Activated B cell treated with CpG ODN at 0.5 μM for 24 hours (primary cell): ENCODE results near the gene WDR86. TPM values are rescaled to one million over a fixed set of nuclear protein-coding genes. Genes with fewer than 3 reads are reported as not detected.

Experiments used
- ATAC-seq: fragments of 200-7000 bp; cut with Tn5 transposase; one replicate; pipeline ENCODE4 v1.10.0; 2021; ENCODE audit warnings: low read depth, mild to moderate bottlenecking, moderate library complexity
- CTCF ChIA-PET: fragments of 350-600 bp; sonication (Branson Sonifier 250); formaldehyde crosslinking; loops from one replicate; lab custom pipeline; 2021; ENCODE audit warnings: antibody characterized with exemption; lab: Charles Lee
- POLR2A ChIA-PET: fragments of 350-600 bp; sonication (Branson Sonifier 250); formaldehyde crosslinking; loops from one replicate; lab custom pipeline; 2021; ENCODE audit warnings: antibody characterized with exemption; lab: Charles Lee
- DNase-seq: peaks from one replicate; pipeline ENCODE4 v3.0.0; 2022
- H3K27ac Mint-ChIP-seq: one replicate; pipeline ENCODE4 v1.8.0; 2020; ENCODE audit warnings: mixed read lengths
- H3K27me3 Mint-ChIP-seq: one replicate; pipeline ENCODE4 v1.8.0; 2021; ENCODE audit warnings: mixed read lengths
- H3K36me3 Mint-ChIP-seq: one replicate; pipeline ENCODE4 v1.8.0; 2021; ENCODE audit warnings: low read depth, mixed read lengths
- H3K4me1 Mint-ChIP-seq: one replicate; pipeline ENCODE4 v1.8.0; 2021; ENCODE audit warnings: mixed read lengths
- H3K4me3 Mint-ChIP-seq: one replicate; pipeline ENCODE4 v1.8.0; 2020; ENCODE audit warnings: mild to moderate bottlenecking, mixed read lengths
- H3K9me3 Mint-ChIP-seq: one replicate; pipeline ENCODE4 v1.8.0; 2020; ENCODE audit warnings: mixed read lengths
- intact Hi-C: fragments of 100-400 bp; cut with micrococcal nuclease; formaldehyde crosslinking; loops from one replicate; pipeline ENCODE4 v1.15.1; 2024
- total RNA-seq: library from RNA; stranded (reverse); gene quantifications from 2 replicates; pipeline ENCODE4 v1.2.3, GENCODE V29; 2022
- TF ChIP-seq, protein P1 (sequence below): fragments of 200-600 bp; IDR thresholded peaks from one replicate; pipeline ENCODE4 v1.8.0; 2022; ENCODE audit warnings: antibody characterized with exemption, mild to moderate bottlenecking

The WDR86 gene
- total RNA-seq, 1 donor from 2014 or later = 0.33 TPM

DNA sequence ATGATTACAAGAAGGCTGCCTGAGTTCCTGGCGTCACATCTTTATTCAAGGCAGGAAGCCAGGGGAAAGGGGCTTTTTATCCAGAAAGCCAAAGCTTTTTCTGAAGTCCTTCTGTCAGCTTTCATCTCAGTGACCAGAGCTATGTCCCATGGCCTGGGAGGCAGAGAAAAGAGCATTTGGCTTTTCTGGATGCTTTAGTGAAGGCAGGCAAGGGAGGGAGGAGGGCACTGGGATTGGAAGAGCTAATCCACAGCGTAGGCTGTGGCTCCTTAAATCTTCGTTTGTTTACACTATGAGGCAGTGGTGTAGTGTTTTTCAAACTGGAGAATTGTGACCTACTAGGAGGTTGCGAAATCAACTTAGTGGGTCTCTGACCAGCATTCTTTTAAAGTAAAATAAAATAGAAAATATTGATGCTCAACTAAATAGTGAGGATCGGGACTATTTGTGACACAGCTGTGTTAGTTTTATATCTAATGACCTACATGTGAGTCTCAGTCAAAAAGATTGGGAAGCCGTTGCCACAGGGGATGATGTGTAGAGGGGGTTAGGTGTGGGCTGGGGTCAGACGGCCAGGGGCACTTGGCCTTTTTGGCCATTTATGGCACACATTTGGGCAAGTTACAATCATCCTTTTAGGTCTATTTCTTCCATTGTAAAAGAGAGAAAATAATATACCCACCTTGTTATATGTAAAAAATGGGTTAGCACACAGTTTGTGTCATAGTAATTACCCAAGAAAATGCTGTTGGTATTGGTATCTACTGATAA, 16.0 kb upstream of the WDR86 start:
- DNase-seq = no peak
- Mint-ChIP-seq H3K9me3 (peaks cover 10% of the 10 kb centered on the region), H3K4me3 (no peak overlapping the region), H3K27me3 (peaks cover 22% of the 10 kb centered on the region), H3K36me3 (no peaks in the 10 kb centered on the region), H3K4me1 (peaks cover 7% of the 10 kb centered on the region), H3K27ac (no peak overlapping the region)
- intact Hi-C loops = no loop called here
- CTCF ChIA-PET = no interaction called here
- POLR2A ChIA-PET = interaction anchor here (0.8 kb wide), 1 partner anchor 172 kb away, joined by 4 read pairs; no protein-coding TSS in a partner anchor
- no peak for ATAC-seq
- TF ChIP-seq, protein P1, sequence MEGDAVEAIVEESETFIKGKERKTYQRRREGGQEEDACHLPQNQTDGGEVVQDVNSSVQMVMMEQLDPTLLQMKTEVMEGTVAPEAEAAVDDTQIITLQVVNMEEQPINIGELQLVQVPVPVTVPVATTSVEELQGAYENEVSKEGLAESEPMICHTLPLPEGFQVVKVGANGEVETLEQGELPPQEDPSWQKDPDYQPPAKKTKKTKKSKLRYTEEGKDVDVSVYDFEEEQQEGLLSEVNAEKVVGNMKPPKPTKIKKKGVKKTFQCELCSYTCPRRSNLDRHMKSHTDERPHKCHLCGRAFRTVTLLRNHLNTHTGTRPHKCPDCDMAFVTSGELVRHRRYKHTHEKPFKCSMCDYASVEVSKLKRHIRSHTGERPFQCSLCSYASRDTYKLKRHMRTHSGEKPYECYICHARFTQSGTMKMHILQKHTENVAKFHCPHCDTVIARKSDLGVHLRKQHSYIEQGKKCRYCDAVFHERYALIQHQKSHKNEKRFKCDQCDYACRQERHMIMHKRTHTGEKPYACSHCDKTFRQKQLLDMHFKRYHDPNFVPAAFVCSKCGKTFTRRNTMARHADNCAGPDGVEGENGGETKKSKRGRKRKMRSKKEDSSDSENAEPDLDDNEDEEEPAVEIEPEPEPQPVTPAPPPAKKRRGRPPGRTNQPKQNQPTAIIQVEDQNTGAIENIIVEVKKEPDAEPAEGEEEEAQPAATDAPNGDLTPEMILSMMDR = no peak

DNA sequence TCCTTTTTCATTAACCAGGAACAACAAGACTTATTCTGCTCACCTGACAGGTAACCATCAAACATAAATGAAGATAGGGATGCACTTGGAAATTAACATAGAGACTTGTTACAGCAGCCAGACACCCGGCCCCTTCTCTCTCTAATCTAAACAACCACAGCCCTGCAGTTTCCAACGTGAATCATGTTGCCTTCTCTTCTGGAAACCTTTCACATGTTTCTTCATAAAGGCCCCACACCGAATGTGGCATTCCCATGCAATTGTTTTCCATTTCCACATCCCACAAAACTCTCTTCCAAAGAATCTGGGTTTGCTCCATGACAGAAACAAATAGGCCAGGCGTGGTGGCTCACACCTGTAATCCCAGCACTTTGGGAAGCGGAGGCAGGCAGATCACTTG, 15.0 kb upstream of the WDR86 start:
- ChIA-PET POLR2A (no interaction called here), CTCF (no interaction called here)
- peaks cover 4% of the 10 kb centered on the region for H3K4me1 Mint-ChIP-seq
- H3K27me3 Mint-ChIP-seq = peaks cover 28% of the 10 kb centered on the region
- H3K36me3 Mint-ChIP-seq = peaks cover 4% of the 10 kb centered on the region
- DNase-seq (no peak), ATAC-seq (no peak)
- intact Hi-C loops = no loop called here
- TF ChIP-seq, protein P1 = no peak
- H3K4me3 Mint-ChIP-seq = no peak overlapping the region
- H3K9me3 Mint-ChIP-seq = peaks cover 20% of the 10 kb centered on the region
- no peak overlapping the region for H3K27ac Mint-ChIP-seq

DNA sequence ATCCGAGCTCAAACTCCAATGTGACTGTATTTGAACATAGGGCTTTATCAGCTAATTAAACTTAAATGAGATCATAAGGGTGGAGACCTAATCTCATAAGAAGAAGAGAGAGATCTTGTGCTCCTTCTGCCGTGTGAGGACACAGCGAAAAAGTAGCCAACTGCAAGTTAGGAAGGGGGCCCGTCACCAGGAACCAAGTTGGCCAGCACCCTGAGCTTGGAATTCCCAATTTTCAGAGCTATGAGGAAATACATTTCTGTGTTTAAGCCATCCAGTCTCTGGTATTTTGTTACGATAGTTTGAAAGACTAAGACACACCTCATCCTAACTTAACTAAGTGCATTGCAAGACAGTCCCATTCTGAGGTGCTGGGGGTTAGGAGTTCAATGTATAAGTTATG, 14.1 kb upstream of the WDR86 start:
- H3K27ac Mint-ChIP-seq = no peak overlapping the region
- intact Hi-C loops = no loop called here
- H3K27me3 Mint-ChIP-seq = peaks cover 28% of the 10 kb centered on the region
- POLR2A ChIA-PET = no interaction called here
- CTCF ChIA-PET = no interaction called here
- no peak for DNase-seq
- TF ChIP-seq, protein P1 = no peak
- peaks cover 4% of the 10 kb centered on the region for H3K36me3 Mint-ChIP-seq
- no peaks in the 10 kb centered on the region for H3K4me1 Mint-ChIP-seq
- no peak overlapping the region for H3K4me3 Mint-ChIP-seq
- H3K9me3 Mint-ChIP-seq = peaks cover 20% of the 10 kb centered on the region
- no peak for ATAC-seq

DNA sequence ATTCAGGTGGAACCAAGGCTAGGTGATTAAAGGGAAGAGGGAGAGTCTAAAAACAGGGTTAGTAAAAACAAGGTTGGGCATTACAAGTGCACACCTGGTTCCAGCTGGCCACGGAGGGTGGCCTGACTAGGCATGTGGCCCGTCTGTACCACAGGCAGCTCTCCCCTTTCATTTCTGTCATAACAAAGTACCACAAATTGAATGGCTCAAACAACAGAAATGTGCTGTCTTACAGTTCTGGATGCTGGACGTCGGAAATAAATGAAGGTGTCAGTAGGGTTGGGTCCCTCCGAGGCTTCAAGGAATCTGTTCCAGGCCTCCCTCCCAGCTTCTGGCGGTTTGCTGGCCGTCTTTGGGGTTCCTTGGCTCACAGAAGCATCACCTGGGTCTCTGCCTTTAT, 13.4 kb upstream of the WDR86 start:
- peaks cover 4% of the 10 kb centered on the region for H3K36me3 Mint-ChIP-seq
- no peak overlapping the region for H3K27ac Mint-ChIP-seq
- ATAC-seq (no peak), DNase-seq (no peak)
- POLR2A ChIA-PET = no interaction called here
- intact Hi-C loops = no loop called here
- no peaks in the 10 kb centered on the region for H3K4me1 Mint-ChIP-seq
- TF ChIP-seq, protein P1 = no peak
- CTCF ChIA-PET = no interaction called here
- H3K27me3 Mint-ChIP-seq = peaks cover 27% of the 10 kb centered on the region
- H3K9me3 Mint-ChIP-seq = peaks cover 22% of the 10 kb centered on the region
- no peak overlapping the region for H3K4me3 Mint-ChIP-seq

DNA sequence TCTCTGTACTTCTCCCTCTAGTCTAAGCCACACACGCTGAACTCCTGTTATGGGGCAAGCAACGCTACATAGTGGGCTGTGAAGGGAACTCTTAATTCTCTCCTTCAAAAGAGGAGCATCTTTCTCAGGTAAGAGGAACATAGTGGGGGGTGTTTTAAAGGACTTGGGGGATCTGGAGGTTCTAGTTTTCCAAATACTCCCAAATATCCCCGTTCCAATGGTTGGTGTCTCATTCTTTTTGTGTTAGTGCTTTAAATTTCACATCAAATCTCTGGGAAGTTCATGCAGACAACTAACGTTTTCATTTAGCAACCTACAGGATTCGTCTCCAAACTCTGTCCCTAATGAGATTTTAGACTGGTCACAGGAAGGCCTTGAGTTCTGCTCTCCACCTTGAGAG, 12.4 kb upstream of the WDR86 start:
- Mint-ChIP-seq H3K27ac (no peak overlapping the region), H3K9me3 (peaks cover 25% of the 10 kb centered on the region), H3K27me3 (peaks cover 23% of the 10 kb centered on the region), H3K4me3 (no peak overlapping the region), H3K36me3 (peaks cover 4% of the 10 kb centered on the region), H3K4me1 (no peaks in the 10 kb centered on the region)
- DNase-seq (no peak), ATAC-seq (no peak)
- TF ChIP-seq, protein P1 = no peak
- intact Hi-C loops = no loop called here
- ChIA-PET CTCF (no interaction called here), POLR2A (no interaction called here)
